GM19239 (cell line): ENCODE results near the gene IGFBP4.
"Not testable (repeated sequence)": the region's sequence is repeated elsewhere in the genome, so short reads cannot be mapped to it uniquely, and the experiment has no call there.

Experiments
- DNase-seq: peaks from one replicate; pipeline ENCODE4 v3.0.0; 2011; ENCODE audit warnings: low spot score; ENCODE audit not compliant: insufficient read length
- FAIRE-seq: peaks from 2 replicates; lab custom pipeline; 2011; peaks lifted over from hg19 to GRCh38; lab: Jason Lieb, UNC

Gene IGFBP4

DNA sequence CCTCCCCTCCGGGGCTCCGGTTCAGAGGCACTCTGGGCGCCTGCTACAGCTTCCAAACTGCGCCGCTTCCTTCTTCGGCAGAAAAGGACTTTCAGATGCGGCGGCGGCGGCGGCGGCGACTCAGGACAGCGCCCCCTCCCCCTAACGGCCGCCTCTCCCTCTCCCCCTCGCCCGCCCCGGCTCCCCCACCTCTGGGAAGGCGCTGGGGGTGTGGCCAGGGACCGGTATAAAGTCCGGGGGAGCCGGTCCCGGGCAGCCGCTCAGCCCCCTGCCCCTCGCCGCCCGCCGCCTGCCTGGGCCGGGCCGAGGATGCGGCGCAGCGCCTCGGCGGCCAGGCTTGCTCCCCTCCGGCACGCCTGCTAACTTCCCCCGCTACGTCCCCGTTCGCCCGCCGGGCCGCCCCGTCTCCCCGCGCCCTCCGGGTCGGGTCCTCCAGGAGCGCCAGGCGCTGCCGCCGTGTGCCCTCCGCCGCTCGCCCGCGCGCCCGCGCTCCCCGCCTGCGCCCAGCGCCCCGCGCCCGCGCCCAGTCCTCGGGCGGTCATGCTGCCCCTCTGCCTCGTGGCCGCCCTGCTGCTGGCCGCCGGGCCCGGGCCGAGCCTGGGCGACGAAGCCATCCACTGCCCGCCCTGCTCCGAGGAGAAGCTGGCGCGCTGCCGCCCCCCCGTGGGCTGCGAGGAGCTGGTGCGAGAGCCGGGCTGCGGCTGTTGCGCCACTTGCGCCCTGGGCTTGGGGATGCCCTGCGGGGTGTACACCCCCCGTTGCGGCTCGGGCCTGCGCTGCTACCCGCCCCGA is at the start of gene IGFBP4:
TSS of gene IGFBP4 (plus strand) at position 255 of the 792 bp plus-strand sequence. CDS start at position 541, 286 bp downstream.
- DNase-seq (peak; percentile 62), FAIRE-seq (no peak)

DNA sequence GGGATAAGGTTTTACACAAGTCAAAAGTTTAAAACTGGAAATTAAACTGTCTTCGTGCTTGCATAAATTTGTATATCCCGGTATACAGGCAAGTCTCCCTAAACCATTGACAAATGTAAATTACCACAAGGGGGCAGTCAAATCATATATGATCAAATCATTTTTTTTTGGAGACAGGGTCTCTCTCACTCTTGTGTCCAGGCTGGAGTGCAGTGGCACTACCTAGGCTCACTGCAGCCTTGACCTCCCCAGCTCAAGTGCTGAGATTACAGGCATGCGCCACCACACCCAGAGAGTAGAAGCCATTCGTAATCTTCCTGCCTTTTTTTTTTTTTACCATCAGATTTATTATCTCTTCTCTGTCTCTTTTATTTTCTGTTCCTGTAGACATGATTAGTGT is 44.1 kb upstream of the IGFBP4 start:
- FAIRE-seq (no peak), DNase-seq (no peak)

DNA sequence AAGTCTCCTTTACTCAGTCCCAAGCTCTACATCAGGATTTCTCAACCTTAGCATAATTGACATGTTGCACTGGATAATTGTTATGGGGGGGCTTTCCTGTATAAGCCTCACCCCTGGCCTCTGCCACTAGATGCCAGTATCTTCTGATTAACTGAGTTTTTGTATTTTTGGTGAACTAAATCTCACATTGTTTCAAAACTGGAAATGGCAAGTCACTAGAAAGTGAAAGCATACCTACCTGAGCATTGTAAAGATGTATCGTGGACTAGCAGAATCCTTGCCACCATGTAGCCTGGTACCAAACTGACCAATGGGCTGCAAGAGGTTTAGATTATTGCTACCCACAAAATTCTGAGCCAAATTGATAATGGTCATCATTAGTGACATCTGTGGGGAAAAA is 40.6 kb upstream of the IGFBP4 start:
- FAIRE-seq: no peak

DNA sequence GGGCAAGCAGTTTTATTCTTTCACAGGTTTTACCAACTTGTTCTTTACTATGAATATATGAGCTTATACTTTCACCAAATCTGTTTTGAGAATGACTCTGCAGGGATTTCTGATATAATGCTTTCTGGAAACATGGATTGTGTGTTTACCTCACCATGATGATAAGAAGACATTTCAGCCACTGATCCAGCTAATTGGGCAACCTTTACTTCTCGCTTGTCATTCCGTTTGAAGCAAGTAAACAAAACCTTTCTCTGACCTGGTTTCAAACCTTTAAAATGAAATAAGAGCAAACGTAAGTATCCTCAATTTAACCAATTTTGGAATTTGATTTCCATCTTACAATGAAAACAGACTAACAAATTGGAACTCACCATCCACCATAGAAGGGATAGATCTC is 39.2 kb upstream of the IGFBP4 start:
- DNase-seq: no peak
- FAIRE-seq: no peak

More for the DNA sequence above, 40.6 kb upstream of the IGFBP4 start:
- no peak for DNase-seq

DNA sequence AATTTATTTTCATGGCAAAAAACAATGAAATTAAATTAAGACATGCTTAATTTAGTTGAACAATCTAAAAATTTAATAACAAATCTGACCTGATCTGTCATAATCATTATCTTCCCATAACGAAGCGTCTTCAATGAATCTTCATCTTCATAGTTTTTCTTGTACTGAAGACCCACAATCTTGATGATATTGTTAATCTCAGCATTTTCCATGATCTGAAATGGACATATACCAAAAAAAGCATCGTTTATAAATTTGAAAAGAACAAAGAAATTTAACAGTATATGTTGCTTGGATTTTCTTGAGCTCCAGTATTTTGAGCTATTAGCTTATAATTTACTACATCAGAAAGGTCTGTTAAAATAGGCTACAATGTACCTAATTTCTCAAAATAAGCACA is 35.8 kb upstream of the IGFBP4 start:
- FAIRE-seq (no peak), DNase-seq (no peak)

DNA sequence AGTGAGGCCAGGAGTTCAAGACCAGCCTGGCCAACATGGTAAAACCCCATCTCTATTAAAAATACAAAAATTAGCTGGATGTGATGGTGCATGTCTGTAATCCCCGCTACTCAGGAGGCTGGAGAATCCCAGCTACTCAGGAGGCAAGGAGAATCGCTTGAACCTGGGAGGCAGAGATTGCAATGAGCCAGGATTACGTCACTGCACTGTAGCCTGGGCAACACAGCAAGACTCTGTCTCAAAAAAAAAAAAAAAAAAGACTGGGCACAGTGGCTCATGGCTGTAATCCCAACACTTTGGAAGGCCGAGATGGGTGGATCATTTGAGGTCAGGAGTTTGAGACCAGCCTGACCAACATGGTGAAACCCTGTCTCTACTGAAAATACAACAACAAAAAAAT is 33.7 kb upstream of the IGFBP4 start:
- FAIRE-seq, DNase-seq: not testable (repeated sequence)

DNA sequence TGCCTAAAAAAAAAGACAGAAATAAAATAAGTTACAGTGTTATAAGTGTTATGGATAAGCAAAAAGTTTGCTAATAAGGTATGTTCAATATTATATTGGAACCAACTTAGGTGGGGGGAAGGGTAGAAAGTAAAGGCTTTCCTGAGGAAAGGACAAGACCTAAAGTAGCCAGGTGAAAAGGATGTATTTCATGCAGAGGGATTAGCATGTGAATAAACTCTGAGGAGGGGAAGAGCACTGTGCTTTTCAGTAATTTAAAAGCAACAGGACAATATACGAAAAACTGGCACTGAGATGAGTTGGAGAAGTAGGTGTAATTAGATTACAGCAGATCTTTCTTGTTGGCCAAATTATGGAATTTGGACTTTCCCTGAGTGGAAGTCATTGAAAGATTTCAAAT is 33.2 kb upstream of the IGFBP4 start:
- no peak for FAIRE-seq
- no peak for DNase-seq

DNA sequence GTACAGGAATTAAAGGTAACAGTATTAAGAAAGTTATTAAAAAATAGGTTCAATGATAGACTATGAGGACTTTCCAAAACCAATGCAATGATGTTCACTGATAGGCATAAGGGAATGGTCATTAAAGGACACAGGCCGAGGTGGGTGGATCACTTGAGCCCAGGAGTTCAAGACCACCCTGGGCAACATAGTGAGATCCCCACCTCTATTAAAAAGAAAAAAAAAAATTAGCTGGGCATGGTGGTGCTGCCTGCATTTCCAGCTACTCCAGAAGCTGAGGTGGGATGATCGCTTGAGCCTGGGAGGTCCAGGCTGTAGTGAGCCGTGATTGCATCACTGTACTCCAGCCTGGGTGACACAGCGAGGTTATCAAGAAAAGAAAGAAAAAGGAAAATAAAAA is 31.4 kb upstream of the IGFBP4 start:
- DNase-seq (no peak), FAIRE-seq (no peak)

DNA sequence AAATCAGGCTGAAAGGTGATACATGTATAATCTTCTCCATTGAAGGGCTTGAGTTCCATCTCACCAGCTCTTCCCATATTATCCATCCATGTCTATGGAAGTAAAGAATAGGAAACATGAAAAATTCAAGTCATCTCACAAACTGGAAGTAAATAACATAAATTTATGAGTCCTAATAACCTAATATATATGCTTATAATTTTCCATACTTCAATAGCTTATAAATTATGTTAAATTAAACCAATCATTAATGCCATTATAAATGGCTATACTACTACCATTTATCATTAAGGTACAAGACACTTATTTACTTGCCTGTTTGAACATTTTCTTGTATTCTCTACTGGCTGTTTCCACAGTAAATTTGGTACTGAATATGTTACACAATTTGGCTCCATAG is 30.4 kb upstream of the IGFBP4 start:
- DNase-seq (no peak), FAIRE-seq (no peak)

DNA sequence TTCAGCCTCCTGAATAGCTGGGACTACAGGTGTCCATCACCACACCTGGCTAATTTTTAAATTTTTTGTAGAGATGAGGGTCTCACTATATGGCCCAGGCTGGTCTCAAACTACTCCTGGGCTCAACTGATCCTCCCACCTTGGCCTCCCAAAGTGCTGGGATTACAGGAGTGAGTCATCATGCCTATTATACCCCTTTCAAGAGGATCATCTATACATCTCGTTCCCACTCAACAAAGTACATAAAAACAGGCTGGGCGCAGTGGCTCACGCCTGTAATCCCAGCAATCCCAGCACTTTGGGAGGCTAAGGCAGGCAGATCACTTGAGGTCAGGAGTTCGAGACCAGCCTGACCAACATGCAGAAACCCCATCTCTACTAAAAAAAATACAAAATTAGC is 28.9 kb upstream of the IGFBP4 start:
- not testable (repeated sequence) for FAIRE-seq, DNase-seq

DNA sequence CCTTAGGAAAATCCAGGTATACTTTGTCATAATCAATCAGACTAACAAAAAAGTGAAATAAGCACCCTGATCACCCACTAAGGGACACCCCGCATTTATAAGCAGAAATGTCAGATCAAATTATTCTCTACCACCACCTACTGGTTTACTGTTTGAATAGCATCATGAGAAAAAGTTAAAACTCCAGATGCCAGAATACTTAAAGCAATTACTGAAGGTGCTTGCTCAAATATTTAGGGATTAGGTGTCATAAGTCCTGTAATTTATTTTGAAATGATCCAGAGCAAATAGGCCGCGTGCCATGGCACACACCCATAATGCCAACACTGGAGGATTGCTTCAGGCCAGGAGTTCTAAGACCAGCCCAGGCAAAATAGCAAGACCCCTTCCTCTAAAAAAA is 27.9 kb upstream of the IGFBP4 start:
- DNase-seq (no peak), FAIRE-seq (peak; percentile 59)

DNA sequence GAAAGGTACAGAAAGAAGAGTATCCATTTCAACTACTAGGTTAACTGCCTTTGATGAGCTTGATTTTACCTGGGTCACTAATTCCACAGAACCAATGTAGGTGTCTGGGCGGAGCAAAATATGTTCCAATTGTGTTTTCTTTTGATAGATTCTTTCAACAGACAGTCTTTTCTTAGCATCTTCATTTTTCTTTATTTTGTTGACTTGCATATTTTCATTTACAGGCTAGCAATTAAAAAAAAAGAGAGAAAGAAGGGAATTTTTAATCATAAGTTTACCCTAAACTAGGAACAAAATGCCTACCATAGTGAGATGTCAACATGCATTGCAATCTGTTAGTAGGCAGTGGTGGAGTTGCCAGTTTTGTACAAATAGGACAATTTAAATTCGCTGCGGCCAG is 26.6 kb upstream of the IGFBP4 start:
- DNase-seq (no peak), FAIRE-seq (no peak)

DNA sequence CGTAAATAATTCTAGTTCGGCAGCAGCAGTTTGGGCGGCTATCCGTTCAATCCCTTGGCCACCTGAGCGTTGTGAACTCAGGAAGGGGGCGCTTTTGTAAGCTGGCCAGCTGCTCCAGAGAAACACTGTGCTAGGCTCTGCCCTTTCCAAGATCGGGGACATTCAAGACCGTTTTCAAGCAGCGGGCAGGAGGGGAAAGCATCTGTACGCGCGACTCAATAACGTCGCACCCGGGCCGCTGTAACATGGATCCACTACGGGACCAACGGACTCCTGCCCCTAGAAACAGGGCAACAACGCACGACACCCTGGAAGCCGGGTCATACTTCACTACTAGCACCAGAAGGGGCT is 26.0 kb upstream of the IGFBP4 start:
- FAIRE-seq: peak; percentile 14

DNA sequence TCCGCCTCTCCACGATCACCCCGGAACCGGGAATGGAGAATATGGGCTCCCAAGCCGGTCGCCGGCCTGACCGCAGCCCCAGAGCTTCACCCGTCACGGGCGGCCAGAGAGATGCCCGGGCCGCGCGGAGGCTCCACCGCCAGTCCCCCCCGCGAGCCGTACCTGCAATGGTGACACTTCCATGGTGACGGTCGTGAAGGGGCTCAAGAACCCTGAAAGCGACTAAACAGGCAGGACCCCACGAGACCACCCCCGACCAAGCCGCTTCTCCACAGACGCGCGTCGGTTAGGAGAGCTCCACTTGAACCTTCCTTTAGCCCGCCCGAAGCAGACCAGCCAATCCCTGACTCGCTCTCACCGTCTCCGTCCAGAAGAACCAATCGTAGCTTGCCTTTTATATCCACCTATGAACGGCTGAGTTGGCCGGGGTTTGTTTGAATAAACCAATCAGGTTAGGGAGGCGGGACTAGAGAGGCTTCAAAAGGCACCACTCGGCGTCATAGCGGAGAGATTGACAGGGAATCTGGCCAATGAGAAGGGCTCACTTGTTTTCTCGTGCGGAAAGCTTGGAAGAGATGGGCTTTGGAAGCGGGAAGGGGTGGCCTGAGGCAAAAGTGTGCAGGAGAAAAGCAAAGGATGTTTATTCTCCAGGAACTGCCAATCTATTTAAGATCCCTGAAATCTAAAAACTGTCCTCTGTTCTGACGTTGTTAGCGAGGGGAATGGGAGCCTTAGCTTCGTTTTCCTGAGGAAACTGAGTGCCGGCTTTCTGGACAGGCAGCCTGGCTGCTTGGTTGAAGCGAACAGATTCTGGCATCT is 25.4 kb upstream of the IGFBP4 start, which contains the start of gene TOP2A:
TSS of gene TOP2A (minus strand) at position 288 of the 819 bp plus-strand sequence. CDS start at position 183, 105 bp downstream.
- FAIRE-seq (peak; percentile 98), DNase-seq (peak; percentile 94)

More for the DNA sequence above, 26.0 kb upstream of the IGFBP4 start:
- DNase-seq: no peak

DNA sequence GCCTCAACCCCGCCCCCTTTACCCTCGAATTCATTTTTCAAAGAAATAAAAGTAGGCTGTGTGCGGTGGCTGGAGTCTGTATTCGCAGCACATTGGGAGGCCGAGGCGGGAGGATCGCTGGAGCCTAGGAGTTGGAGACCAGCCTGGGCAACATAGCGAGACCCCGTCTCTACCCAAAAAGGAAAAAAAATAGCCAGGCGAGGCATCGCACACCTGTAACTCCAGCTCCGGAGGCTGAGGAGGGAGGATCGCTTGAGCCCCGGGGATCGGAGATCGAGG is 24.9 kb upstream of the IGFBP4 start:
- FAIRE-seq (no peak), DNase-seq (no peak)

DNA sequence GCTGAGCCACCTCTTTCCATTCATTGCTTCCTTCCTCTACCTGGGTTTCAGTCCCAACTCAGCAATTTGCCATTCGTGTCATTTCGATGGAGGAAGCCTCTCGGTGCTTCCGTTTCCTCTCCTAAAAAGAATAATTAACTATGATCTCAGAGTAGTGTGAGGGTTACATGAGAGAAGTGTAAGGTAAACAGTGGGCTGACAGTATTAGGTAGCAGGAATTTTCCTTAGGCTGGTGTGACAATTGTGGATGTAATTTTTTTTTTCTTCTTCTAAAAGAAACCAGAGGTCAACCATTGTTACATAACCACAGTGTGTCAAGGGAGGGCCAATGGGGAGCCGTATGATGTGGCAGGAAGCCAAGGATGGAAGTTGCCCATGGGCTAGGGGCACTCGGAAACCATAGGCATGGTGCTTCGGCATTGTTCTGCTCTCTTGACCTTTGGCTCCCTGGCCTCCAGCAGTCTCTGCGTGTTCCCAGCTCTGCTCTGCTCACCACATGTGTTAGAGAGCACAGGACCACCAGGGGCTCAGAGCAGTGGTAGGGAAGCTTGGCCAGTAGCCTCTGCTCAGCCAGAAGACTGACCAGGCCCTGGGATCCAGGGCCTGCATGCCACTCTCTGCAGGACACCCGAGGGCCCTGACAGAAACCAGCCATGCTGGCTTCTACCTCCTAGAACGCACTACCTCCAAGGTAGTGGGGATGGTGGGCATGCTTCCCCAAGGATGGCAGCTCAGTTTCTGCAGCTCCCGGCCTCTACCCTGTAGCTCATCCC is 23.5 kb upstream of the IGFBP4 start:
- FAIRE-seq (peak; percentile 39), DNase-seq (no peak)

DNA sequence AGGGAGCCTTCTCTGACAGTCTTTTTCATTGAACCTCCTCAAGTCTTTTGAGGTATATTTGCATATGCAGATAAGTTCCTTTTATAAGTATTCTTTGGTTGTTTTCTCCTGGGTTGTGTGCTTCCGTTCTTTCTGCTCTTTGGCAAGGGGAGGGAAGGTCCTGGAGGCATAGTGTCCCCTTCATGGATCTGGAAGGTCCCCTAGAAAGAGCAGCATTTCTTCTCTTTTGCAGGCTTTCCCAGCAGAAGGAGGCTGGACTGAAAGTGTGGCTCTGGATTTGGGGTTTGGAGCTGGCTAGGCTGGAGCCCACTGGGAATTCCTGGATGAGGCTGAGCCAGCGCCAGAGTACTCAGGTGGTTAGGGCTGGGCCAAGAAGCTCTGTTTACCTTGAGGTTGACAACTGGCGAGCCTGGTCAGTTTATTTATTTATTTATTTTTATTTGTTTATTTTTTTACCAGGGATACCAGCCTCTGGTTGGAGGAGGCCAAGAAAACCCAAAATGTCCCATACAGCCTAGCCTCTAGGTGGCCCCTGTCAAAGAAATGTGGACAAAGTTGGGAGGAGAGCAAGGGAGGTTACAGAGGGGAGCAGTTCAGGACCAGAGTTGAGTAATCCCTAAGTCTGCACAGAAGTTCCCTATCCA is 20.1 kb upstream of the IGFBP4 start:
- no peak for FAIRE-seq
- DNase-seq: no peak

DNA sequence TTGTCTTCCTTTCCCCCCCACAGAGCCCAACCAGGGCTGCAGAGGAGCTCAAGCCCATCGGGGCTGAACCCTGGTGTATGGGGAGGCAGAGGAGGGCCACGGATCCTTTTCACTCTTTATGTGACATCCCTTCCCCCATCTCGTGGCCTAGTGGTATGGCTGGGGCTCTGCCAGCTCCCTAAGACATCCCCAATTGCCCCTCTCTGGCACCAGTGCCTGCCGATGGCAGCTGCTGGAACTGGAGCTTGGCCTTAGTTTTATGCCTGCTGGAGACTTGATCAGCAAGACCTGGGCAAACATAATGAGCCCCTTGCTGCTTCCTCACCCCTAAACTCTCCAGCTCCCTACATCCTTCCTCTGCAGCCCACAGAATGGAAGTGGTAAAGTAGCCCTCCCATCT is 17.5 kb upstream of the IGFBP4 start:
- FAIRE-seq: no peak
- DNase-seq: no peak

DNA sequence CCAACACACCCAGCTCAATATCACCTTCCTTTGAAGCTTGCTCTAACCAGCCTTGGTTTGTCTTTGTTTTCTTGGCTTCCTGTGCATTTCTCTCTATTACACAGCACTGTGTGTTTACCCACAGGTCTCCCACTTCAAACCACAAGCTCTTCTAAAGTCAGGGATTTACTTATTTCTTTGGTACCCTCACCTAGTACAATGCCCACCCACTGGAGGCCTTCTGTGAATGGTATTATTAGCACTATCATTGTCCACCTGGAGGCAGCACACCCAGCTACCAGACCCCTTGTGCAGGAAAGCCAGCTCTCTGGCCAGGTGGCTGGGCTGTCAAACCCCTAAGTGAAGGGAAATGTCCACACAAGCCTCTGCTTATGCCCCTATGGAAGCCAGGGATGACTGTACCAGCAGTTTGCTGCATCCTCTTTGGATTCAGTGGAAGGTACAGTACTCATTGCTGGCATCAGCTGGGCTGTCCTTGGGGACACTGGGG is 16.2 kb upstream of the IGFBP4 start:
- DNase-seq (no peak), FAIRE-seq (no peak)
